Left ventricle myocardium superior (tissue), 1 donor: ENCODE measurements around the gene CXCL16. TPM values are rescaled to one million over a fixed set of nuclear protein-coding genes. Genes with fewer than 3 reads are reported as not detected.

ENCODE experiments used
- ATAC-seq: fragments of 200-7000 bp; cut with Tn5 transposase; one replicate; pipeline ENCODE4 v1.9.1; 2020; ENCODE audit warnings: mild to moderate bottlenecking, moderate library complexity
- DNase-seq: peaks from one replicate; pipeline ENCODE4 v3.0.0-alpha.2; 2020
- intact Hi-C: fragments of 100-400 bp; cut with micrococcal nuclease; formaldehyde crosslinking; loops from one replicate; pipeline ENCODE4 v1.11.0; 2022
- total RNA-seq: library from RNA; stranded (reverse); fragmentation: NEBNext Ultra II Directional; extraction: Animal tissue kit (Norgen Biotek cat#: 25700); gene quantifications from one replicate; pipeline ENCODE4 v1.2.1, GENCODE V29; 2021
- donor health status: DM: no; HTN: yes; CAD: no; lungs with severe emphysema.

The CXCL16 gene
- total RNA-seq, 1 donor from 2014 or later, result 3.5 TPM

DNA sequence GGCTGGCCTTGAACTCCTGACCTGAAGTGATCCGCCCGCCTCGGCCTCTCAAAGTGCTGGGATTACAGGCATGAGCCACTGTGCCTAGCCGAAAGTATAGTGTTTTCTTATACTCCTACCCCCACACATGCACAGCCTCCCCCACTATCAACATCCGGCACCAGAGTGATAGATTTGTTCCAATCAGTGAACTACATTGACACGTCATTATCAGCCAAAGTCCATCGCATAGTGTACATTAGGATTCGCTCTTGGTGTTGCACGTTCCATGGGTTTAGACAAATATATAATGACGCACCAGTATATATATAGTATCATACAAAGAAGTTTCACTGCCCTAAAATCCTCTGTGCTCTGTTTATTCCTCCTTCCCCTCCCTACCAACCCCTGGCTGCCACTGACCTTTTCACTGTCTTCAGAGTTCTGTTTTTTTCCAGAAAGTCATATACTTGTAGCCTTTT lies 20.1 kb upstream of the CXCL16 start:
- DNase-seq (no peak), ATAC-seq (peak; percentile 23)
- intact Hi-C loops, result no loop called here

DNA sequence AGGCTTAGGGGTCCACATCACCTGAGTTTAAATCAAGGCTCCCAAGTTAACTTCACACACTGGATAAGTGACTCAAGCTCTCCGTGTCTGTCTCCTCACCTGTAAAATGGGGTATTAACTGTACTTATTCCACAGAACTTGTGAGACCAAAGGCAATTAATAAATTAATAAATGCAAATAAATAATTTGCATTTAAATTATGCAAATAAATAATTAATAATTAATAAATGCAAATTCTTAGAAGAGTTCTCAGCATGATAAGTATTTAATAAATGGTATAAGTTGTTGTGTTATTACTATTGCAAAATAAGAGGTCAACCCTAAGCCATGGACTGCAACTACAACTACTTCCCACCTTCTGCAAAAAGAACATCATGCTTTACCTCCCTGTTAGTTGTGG lies 13.7 kb upstream of the CXCL16 start:
- intact Hi-C loops, result no loop called here
- DNase-seq (no peak), ATAC-seq (no peak)

GRCh38 chr17:4751932-4752331 lies 12.2 kb upstream of the CXCL16 start:
- intact Hi-C loops, result no loop called here
- ATAC-seq, result no peak
- no peak for DNase-seq

DNA sequence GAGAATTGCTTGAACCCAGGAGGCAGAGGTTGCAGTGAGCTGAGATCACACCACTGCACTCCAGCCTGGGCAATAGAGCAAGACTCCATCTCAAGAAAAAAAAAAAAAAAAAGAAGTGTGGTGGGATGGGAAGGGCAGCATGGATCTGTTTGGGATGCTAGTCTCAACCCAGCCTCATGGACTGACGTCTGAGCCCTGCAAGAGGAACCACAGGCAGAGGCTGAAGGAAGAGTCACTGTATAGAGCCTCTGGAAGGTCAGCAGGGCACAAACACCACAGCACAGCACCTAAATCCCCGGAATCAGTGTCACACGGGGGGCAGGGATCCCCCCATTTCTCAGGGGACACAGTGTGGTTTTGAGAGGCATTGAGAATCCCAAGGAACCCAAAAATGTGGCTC lies 10.9 kb upstream of the CXCL16 start:
- DNase-seq (no peak), ATAC-seq (no peak)
- intact Hi-C loops, result no loop called here

DNA sequence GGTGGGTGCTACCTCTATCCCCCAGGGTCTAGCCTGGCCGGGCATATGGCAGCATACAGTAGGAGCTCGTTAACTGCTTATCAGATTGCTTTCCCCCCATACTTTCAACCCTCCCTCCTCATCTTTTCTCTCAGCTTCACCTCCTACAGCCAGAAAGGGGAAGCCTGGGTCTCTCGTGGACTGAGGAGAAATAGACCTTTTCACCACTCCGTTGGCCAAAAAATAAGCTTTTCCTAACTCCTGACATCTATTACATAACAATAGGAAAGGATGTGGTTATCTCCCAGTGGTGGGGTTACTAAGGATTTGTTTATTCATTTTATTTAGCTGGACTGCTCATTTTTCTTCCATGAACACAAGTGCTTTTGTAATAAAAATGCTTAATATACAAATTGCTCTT lies 9.0 kb upstream of the CXCL16 start:
- intact Hi-C loops, result no loop called here
- no peak for DNase-seq
- no peak for ATAC-seq

DNA sequence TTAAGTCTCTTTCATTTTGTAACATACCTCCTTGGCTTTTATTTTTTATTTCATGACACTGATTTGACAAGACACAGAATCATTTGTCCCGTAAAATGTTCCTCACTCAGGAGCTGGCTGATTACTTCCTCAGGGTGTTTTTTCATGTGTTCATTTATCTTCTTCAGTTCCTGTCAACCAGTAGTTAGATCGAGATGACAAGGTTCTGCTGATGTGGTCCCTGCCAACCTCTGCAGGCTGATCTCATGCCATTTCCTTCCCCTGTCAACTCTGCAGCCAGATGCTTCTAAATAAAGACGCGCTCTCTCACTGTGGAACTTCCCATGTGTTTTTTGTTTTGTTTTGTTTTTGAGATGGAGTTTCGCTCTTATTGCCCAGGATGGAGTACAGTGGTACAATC lies 8.1 kb upstream of the CXCL16 start:
- intact Hi-C loops, result no loop called here
- no peak for DNase-seq
- ATAC-seq, result peak; percentile 78

GRCh38 chr17:4744999-4745969 lies 5.6 kb upstream of the CXCL16 start:
- peak; percentile 33 for DNase-seq
- intact Hi-C loops, result no loop called here
- ATAC-seq, result no peak

DNA sequence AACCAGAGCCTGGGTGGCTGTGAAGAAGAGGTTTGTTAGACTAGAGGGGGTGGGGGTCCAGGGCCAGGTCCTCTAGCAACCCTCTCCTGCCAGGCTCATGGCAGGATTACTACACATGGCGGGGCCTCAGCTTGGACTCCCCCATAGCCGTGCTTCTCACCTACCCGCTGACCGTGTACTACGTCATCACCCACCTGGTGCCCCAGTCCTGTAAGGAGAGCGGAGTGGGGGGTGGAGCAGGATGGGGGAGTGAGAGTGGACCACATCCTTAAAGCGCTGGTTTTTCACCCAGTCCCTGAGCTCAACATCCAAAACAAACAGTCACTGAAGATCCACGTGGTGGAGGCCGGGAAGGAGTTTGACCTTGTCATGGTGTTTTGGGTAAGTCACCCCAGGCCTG lies 4.2 kb upstream of the CXCL16 start:
- intact Hi-C loops, result no loop called here
- no peak for ATAC-seq
- no peak for DNase-seq

DNA sequence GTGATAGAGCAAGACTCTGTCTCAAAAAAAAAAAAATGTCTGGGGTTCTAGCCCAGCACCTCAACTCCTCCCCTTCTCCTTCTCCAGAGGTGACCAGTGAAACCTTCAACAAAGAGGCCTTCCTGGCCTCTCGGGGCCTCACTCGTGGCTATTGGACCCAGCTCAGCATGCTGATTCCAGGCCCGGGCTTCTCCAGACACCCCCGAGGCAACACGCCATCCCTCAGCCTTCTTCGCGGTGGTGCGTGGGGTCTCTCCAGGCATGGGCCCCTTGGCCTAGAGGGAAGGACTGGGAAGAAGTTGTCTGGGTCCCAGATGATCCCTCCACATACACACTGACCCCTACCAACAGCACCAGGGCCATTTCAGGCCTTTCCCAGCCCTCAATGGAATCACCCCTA lies 3.5 kb upstream of the CXCL16 start:
- intact Hi-C loops, result no loop called here
- DNase-seq, result no peak
- ATAC-seq, result no peak

DNA sequence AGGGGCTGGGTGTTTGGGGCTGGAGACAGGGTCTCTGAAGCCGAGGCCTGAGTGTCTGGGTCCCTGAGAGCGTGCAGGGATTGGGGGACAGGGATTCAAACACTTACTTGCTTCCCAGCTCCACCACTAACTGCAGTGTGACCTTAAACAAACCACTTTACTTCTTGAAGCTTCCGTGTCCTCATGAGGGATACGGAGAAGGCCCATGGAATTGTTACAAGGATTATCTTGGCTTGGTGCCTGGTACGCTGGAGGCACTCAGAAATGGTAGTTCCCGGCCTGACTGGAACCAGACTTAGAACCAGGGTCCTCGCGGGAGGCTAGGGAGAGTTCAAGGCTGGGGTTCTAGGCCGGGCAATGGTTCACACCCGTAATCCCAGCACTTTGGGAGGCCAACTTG lies 2.9 kb upstream of the CXCL16 start:
- intact Hi-C loops, result no loop called here
- no peak for DNase-seq
- no peak for ATAC-seq

DNA sequence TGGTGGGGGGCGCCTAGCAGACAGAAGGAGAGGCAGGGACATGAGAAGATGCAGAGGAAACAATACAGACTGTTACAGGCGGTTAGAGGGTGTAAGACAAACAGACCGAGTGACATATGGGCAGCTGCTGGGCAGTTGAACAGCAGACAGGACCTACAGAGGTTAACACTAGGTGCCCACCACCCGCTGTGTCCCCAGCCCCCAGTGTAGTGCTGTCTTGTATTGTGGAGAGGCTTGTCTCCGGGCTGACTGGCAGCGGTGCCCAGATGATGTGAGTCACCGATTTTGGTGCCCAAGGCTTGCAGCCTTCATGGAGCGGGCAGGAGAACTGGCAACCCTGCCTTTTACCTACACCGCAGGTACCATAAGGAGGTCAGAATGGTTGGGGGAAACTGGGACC lies 2.4 kb upstream of the CXCL16 start:
- intact Hi-C loops, result no loop called here
- DNase-seq, result no peak
- no peak for ATAC-seq

GRCh38 chr17:4741544-4741943 lies 1.8 kb upstream of the CXCL16 start:
- no peak for ATAC-seq
- intact Hi-C loops, result no loop called here
- DNase-seq, result no peak

- intact Hi-C loops, result no loop called here
- DNase-seq (no peak), ATAC-seq (no peak)
Measured at GRCh38 chr17:4740584-4740983, 856 bp upstream of the CXCL16 start.

GRCh38 chr17:4740025-4740351 lies 260 bp upstream of the CXCL16 start:
- ATAC-seq (no peak), DNase-seq (no peak)
- intact Hi-C loops, result no loop called here

- intact Hi-C loops, result no loop called here
- ATAC-seq, result peak; percentile 3
- DNase-seq, result no peak
Measured at GRCh38 chr17:4738136-4739121, 1.3 kb downstream of the CXCL16 start.

DNA sequence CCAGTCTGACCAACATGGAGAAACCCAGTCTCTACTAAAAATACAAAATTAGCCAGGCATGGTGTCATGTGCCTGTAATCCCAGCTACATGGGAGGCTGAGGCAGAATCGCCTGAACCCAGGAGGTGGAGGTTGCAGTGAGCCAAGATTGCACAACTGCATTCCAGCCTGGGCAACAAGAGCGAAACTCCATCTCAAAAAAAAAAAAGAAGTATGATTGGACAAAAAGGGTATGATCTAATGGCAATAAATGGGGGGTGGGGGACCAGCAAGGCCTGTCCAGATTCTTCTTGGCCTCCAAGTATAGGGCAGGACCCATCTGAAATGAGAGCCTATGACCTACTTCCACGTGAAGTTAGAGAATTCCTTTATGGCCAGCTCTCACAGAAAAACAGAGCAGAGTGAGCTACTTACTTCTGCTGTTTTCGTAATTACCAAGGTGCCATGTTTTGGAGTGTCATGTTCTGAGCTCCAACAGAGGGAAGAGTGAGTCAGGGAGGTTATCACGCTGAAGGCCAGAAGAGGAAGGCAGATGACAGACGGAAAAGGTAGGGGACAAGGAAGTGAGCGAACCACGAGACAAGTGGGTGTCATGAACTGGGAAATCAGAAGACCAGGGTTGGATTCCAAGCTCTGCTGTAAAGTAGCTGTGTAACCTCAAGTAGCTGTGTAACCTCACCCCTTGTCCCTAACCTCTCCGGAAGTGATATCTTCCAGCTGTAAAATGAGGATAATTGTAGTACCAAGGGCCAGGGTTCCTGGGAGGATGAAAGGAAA lies 3.7 kb downstream of the CXCL16 start:
- DNase-seq (no peak), ATAC-seq (no peak)
- intact Hi-C loops, result no loop called here

DNA sequence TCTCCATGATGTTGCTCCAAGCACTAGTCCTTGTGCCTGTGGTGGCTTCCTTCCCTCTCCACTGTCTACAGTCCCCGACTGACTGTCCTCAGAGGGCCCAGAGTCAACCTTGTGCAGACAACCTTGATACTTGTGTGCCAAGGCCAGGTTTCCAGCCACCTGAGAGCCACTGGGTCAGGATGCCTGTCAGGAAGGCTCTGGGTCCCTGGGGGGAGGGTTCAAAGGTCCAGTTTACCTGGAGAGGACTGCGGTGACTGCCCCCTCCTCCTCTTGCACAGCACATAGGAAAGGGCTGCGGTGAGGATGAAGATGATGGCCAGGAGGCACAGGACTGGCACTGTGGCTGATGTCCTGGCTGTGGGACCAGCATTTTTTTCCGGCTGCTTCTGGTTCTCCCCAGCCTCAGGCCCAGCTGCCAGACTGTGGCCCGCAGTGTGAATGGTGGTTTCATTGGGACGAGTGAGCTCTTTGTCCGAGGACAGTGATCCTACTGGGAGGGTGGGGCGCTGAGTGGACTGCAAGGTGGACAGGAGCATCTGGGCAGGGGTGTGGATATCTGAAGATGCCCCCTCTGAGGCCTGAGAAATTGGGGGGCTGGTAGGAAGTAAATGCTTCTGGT lies 4.8 kb downstream of the CXCL16 start:
- DNase-seq (no peak), ATAC-seq (no peak)
- intact Hi-C loops, result no loop called here

- DNase-seq (no peak), ATAC-seq (no peak)
- intact Hi-C loops, result no loop called here
Measured at GRCh38 chr17:4733073-4733531, 6.6 kb downstream of the CXCL16 start.

DNA sequence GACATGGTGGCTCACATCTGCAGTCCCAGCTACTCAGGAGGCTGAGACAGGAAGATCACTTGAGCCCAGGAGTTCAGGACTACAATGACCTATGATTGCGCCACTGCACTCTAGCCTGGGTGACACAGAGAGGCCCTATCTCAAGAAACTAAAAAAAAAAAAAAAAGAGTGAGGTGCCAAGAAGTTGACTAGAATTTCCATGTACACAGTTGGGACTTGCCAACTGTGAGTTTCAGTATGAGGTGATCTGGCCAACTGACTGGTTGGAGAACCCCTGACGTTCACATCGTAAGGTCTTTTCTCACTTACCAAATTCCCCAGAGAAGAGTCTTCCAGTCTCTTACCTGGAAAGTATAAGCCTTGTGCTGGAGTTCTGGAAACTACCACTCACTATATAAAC lies 11.6 kb downstream of the CXCL16 start:
- ATAC-seq, result no peak
- no peak for DNase-seq
- intact Hi-C loops, result no loop called here
